ENCODE results near the gene SRRM3. TPM values are rescaled to one million over a fixed set of nuclear protein-coding genes. Genes with fewer than 3 reads are reported as not detected.

Gene SRRM3
- total and polyA plus RNA-seq, 9 of the 15 experiments (the other 6 are each of a cell fraction or from before 2014, with no cell fraction given): 0.04 to 0.91 (median 0.46) TPM; not detected in 2

- TF ChIP-seq, protein P1, sequence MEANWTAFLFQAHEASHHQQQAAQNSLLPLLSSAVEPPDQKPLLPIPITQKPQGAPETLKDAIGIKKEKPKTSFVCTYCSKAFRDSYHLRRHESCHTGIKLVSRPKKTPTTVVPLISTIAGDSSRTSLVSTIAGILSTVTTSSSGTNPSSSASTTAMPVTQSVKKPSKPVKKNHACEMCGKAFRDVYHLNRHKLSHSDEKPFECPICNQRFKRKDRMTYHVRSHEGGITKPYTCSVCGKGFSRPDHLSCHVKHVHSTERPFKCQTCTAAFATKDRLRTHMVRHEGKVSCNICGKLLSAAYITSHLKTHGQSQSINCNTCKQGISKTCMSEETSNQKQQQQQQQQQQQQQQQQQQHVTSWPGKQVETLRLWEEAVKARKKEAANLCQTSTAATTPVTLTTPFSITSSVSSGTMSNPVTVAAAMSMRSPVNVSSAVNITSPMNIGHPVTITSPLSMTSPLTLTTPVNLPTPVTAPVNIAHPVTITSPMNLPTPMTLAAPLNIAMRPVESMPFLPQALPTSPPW (CRISPR knock-in tag; IDR thresholded peaks at IDR 0.05): peak; percentile 55; the same call in 1 of the 2 replicates
- peak; percentile 55; the same call in 1 of the 2 replicates for TF ChIP-seq HDAC2 (IDR thresholded peaks at IDR 0.05)
- TF ChIP-seq PHB2 (IDR thresholded peaks at IDR 0.05; ENCODE audit: low read depth): peak; percentile 49; the same call in 1 of the 2 replicates
- peak; percentile 66 for TF ChIP-seq NCOA4 (IDR thresholded peaks at IDR 0.05; ENCODE audit: partially characterized antibody)
- no peak for TF ChIP-seq SIN3A (IDR thresholded peaks at IDR 0.05; ENCODE audit: borderline replicate concordance in 2 of 2, control insufficient read depth in 1 of 2, low read depth in 2 of 2, low read length in 2 of 2)
- no peak for TF ChIP-seq DIDO1 (tag; IDR thresholded peaks at IDR 0.05; ENCODE audit: low read depth)
- peak; percentile 49 for TF ChIP-seq BRD9 (IDR thresholded peaks at IDR 0.05; ENCODE audit: low read depth, partially characterized antibody)
- TF ChIP-seq POLR3G (IDR thresholded peaks at IDR 0.05; ENCODE audit: extremely low read depth, insufficient read length, insufficient replicate concordance): no peak
- peak; percentile 84; the same call in 1 of the 2 replicates for TF ChIP-seq TRIM25 (IDR thresholded peaks at IDR 0.05; ENCODE audit: borderline replicate concordance)
- peak in 1 of 2 experiments; percentile 31; a peak in 1 of 4 replicates for TF ChIP-seq UBTF (IDR thresholded peaks at IDR 0.05; ENCODE audit: borderline replicate concordance in 1 of 2, low read depth in 2 of 2, low read length in 2 of 2)
- no peak for TF ChIP-seq BCL6 (CRISPR knock-in tag; IDR thresholded peaks at IDR 0.05)
- peak; percentile 57; the same call in 1 of the 2 replicates for TF ChIP-seq KDM2B (CRISPR knock-in tag; IDR thresholded peaks at IDR 0.05)
- TF ChIP-seq ZNF280A (IDR thresholded peaks at IDR 0.05; ENCODE audit: low read depth, partially characterized antibody): peak; percentile 66
- peak; percentile 38; the same call in 1 of the 2 replicates for TF ChIP-seq SMARCA4 (IDR thresholded peaks at IDR 0.05)
- no peak for TF ChIP-seq HIVEP1 (CRISPR knock-in tag; IDR thresholded peaks at IDR 0.05)
- 0 out of 2 replicates have a peak, but pooled peaks have one; percentile 40 for TF ChIP-seq TOE1 (IDR thresholded peaks at IDR 0.05; ENCODE audit: borderline replicate concordance)
- no peak for TF ChIP-seq TOE1 (CRISPR knock-in tag; IDR thresholded peaks at IDR 0.05; ENCODE audit: borderline replicate concordance, low read depth)
- peak; percentile 67 for TF ChIP-seq ASH1L (IDR thresholded peaks at IDR 0.05; ENCODE audit: borderline replicate concordance, low read depth, partially characterized antibody)
- no peak for TF ChIP-seq TEAD4 (IDR thresholded peaks at IDR 0.05; ENCODE audit: low read length)
- TF ChIP-seq TEAD4 (CRISPR knock-in tag; IDR thresholded peaks at IDR 0.05; ENCODE audit: borderline replicate concordance): no peak
- peak; percentile 90 for TF ChIP-seq OTX1 (CRISPR knock-in tag; IDR thresholded peaks at IDR 0.05)
Observed at GRCh38 chr7:76281006-76281705, 79.5 kb downstream of the SRRM3 start (continued).

Data from K562 (cell line).